Measurements from ENCODE around the gene PSME1. TPM values are rescaled to one million over a fixed set of nuclear protein-coding genes. Genes with fewer than 3 reads are reported as not detected.

The PSME1 gene
- total and polyA plus RNA-seq, 2 of the 13 experiments (the other 11 are each of a cell fraction or from before 2014, with no cell fraction given) = 159 to 608 TPM

- TF ChIP-seq FOXM1 (CRISPR knock-in tag; IDR thresholded peaks at IDR 0.05) (peak; percentile 65; the same call in 1 of the 2 replicates), REL (CRISPR knock-in tag; conservative IDR thresholded peaks at IDR 0.05) (no peak), GLI4 (CRISPR knock-in tag; IDR thresholded peaks at IDR 0.05; ENCODE audit: borderline replicate concordance) (peak; percentile 98; the same call in 1 of the 2 replicates), HDAC2 (CRISPR knock-in tag; IDR thresholded peaks at IDR 0.05) (peak; percentile 100), RARG (CRISPR knock-in tag; IDR thresholded peaks at IDR 0.05; ENCODE audit: low read depth) (0 out of 2 replicates have a peak, but pooled peaks have one; percentile 3), EEA1 (CRISPR knock-in tag; IDR thresholded peaks at IDR 0.05; ENCODE audit: borderline replicate concordance) (peak; percentile 92), EP300 (IDR thresholded peaks at IDR 0.05; ENCODE audit: low read depth in 2 of 2, low read length in 2 of 2) (peak; percentile 97 to 98), EP300 (CRISPR knock-in tag; IDR thresholded peaks at IDR 0.05; ENCODE audit: borderline replicate concordance) (peak; percentile 98), NFIB (CRISPR knock-in tag; IDR thresholded peaks at IDR 0.05; ENCODE audit: borderline replicate concordance) (no peak), ZNF136 (CRISPR knock-in tag; IDR thresholded peaks at IDR 0.05; ENCODE audit: low read depth) (peak; percentile 97), AGO1 (IDR thresholded peaks at IDR 0.05; ENCODE audit: low read depth, low read length, poor library complexity, severe bottlenecking) (peak; percentile 85), ZC3H4 (CRISPR knock-in tag; IDR thresholded peaks at IDR 0.05; ENCODE audit: borderline replicate concordance) (peak; percentile 97), FOXA3 (CRISPR knock-in tag; IDR thresholded peaks at IDR 0.05) (peak; percentile 95), ARID3A (IDR thresholded peaks at IDR 0.05; ENCODE audit: low read depth, low read length) (peak; percentile 92), MXI1 (IDR thresholded peaks at IDR 0.05; ENCODE audit: borderline replicate concordance, low read depth, low read length) (peak; percentile 93; the same call in 2 of the 3 replicates), ZNF34 (CRISPR knock-in tag; IDR thresholded peaks at IDR 0.05; ENCODE audit: borderline replicate concordance) (peak; percentile 99), ZNF138 (CRISPR knock-in tag; IDR thresholded peaks at IDR 0.05; ENCODE audit: low read depth) (0 out of 2 replicates have a peak, but pooled peaks have one; percentile 93), TGIF2 (CRISPR knock-in tag; IDR thresholded peaks at IDR 0.05) (peak; percentile 98), ZBTB4 (CRISPR knock-in tag; IDR thresholded peaks at IDR 0.05; ENCODE audit: borderline replicate concordance) (peak; percentile 98), ATM (IDR thresholded peaks at IDR 0.05; ENCODE audit: borderline replicate concordance) (no peak), RARA (CRISPR knock-in tag; IDR thresholded peaks at IDR 0.05) (peak; percentile 99)
Measured at GRCh38 chr14:24113801-24114531, 22.0 kb upstream of the PSME1 start (continued).

Data from HepG2 (cell line).